Activated T-cell treated with anti-CD3 and anti-CD28 coated beads, Interleukin-2, amount 50 U/mL, for 72 hours (primary cell): ENCODE measurements around the gene CAMTA1. TPM values are rescaled to one million over a fixed set of nuclear protein-coding genes. Genes with fewer than 3 reads are reported as not detected.

ENCODE experiments used
- ATAC-seq, 2 donors: fragments of 150-1000 bp; cut with Tn5 transposase; replicated peaks in 1 of 2; 2 replicates each; pipeline ENCODE4 v1.10.0; 2021; ENCODE audit warnings: moderate library complexity in 2 of 2, mild to moderate bottlenecking in 1 of 2
- DNase-seq, 2 donors: peaks; one replicate each; pipeline ENCODE4 v3.0.0; 2021 to 2022; ENCODE audit warnings: mixed read lengths in 1 of 2
- H3K27ac Mint-ChIP-seq: one replicate; pipeline ENCODE4 v1.8.0; 2022; ENCODE audit warnings: mild to moderate bottlenecking, moderate library complexity, mixed read lengths
- H3K27me3 Mint-ChIP-seq: one replicate; pipeline ENCODE4 v1.8.0; 2022; ENCODE audit warnings: low read depth, mixed read lengths
- H3K36me3 Mint-ChIP-seq, 2 donors: one replicate each; pipeline ENCODE4 v1.8.0; 2022; ENCODE audit warnings: mixed read lengths in 2 of 2, mild to moderate bottlenecking in 1 of 2; ENCODE audit not compliant: insufficient read depth in 2 of 2
- H3K4me1 Mint-ChIP-seq: one replicate; pipeline ENCODE4 v1.8.0; 2022; ENCODE audit warnings: low read depth, mixed read lengths
- H3K4me3 Mint-ChIP-seq, 2 donors: one replicate each; pipeline ENCODE4 v1.8.0; 2022; ENCODE audit warnings: mild to moderate bottlenecking in 2 of 2, mixed read lengths in 2 of 2, moderate library complexity in 2 of 2
- H3K9me3 Mint-ChIP-seq, 2 donors: one replicate each; pipeline ENCODE4 v1.8.0; 2022; ENCODE audit warnings: mixed read lengths in 2 of 2
- total RNA-seq, 2 donors: library from RNA; stranded (reverse); gene quantifications; one replicate each; pipeline ENCODE4 v1.2.3, GENCODE V29; 2022

Gene CAMTA1
- total RNA-seq, 2 donors from 2014 or later = 47.8 to 63.3 TPM

DNA sequence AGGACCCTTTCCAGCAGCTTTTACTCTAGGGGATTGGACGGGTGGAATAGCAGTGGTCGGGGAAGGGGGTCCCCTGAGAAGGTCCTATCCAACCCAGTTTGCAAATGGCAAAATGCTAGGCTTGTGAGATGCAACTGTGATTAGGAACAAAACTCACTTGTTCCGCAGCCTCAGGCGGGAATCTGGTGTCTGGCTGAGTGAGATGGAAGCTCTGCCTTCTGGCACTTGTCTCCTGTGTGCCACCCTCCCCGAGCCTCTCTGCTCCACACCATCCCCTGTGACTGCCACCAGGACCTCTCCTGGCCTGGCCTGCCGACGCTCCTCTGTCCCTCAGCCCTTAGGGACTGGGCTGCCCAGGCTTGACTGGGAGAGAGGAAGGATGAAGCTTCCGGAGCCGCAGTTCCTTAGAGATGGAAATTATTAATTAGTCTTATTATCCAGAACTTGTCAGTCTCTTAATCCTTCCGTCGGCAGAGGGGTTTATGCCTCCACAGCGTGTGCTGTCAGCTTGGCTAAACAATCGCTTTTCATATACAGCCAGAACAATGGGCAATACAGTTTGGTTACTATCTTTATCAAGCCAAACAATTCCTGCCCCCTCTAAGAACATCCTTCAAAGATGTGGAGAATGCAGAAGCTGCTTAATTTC, 693.0 kb downstream of the CAMTA1 start:
- DNase-seq = no peak
- H3K4me3 Mint-ChIP-seq = no peak overlapping the region
- H3K27ac Mint-ChIP-seq = no peak overlapping the region
- H3K4me1 Mint-ChIP-seq = no peaks in the 10 kb centered on the region
- no peak for ATAC-seq
- H3K9me3 Mint-ChIP-seq = no peaks in the 10 kb centered on the region
- H3K36me3 Mint-ChIP-seq = no peaks in the 10 kb centered on the region
- H3K27me3 Mint-ChIP-seq = no peaks in the 10 kb centered on the region

DNA sequence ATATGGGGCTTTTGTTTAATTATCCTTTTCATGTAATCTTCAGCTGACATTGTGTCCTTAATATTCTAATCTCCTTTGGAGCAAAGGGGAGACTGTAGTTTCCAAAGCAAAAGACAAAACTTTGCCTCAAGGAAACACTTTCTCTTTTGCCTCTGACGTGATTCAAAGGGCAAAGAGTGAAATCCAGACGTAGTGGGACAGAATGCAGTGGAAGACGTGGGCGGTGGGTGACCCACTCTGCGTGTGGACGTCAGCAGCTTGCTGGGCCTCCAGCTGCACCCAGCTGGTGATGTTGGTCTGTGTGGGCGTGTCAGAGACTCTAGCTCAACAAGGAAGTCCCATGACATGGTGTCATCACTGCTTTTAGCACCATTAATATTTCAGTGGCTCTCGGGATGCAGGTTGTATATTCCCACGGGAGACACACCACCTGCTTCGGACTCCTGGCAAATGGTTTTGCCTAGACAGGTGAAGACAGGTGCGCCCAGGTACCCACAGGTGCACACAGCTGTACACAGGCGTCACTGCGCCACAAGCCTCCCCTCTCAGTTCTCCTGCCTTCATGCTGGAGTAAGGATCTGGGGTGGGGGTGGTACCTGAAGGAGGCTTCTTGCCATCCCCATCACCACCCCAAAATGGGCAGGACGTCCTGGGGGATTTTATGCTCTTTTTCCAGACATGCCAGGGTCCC, 693.7 kb downstream of the CAMTA1 start:
- Mint-ChIP-seq H3K4me3 (no peak overlapping the region), H3K36me3 (no peaks in the 10 kb centered on the region), H3K9me3 (no peaks in the 10 kb centered on the region), H3K27ac (no peak overlapping the region), H3K4me1 (no peaks in the 10 kb centered on the region), H3K27me3 (no peaks in the 10 kb centered on the region)
- peak in 1 of 2 donors; percentile 74 for ATAC-seq
- peak in 1 of 2 donors; percentile 39 for DNase-seq

- Mint-ChIP-seq H3K9me3 (no peaks in the 10 kb centered on the region), H3K36me3 (no peaks in the 10 kb centered on the region), H3K27ac (no peak overlapping the region), H3K4me1 (no peaks in the 10 kb centered on the region), H3K27me3 (no peaks in the 10 kb centered on the region), H3K4me3 (no peak overlapping the region)
- DNase-seq = no peak
- ATAC-seq = no peak
These were observed 694.3 kb downstream of the CAMTA1 start for GRCh38 chr1:7479571-7479970.

DNA sequence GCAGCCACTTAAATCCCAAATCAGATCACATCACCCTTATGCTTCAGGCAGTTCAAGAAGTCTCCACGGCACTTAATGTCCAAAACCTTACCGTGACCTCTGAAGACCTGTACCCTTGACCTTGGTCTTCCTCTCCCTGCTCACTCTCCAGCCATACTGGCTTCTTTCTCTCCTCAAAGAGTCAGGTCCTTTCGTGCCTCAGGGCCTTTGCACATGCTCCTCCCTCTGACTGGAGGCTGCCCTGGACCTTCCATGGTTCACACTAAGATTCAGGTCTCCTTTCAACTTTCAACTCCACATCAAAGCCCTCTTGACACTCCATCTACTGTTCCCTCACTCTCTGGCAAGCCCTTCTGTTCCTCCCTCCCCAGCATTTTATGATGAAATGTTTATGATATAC, 695.9 kb downstream of the CAMTA1 start:
- Mint-ChIP-seq H3K27ac (no peak overlapping the region), H3K9me3 (no peaks in the 10 kb centered on the region), H3K27me3 (no peaks in the 10 kb centered on the region), H3K36me3 (no peaks in the 10 kb centered on the region), H3K4me3 (no peak overlapping the region), H3K4me1 (no peaks in the 10 kb centered on the region)
- ATAC-seq = no peak
- DNase-seq = no peak

DNA sequence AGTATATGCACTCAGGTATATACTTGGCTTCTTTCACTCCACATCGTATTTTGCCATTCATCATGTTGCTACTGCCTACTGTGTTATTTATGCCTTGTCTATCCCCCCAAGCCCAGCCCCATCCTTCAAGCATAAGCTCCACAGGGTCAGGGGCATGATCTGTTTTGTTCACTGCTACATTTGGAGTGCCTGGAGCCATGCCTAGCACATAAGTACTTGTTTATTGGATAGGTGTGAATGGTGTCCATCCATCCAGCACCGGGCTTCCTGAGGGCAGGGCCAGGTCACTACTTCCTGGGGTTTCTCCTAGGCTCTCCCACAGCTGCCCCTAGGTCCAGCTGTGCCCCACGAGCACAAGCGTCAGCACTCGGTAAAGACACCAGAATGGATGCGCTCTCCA, 696.8 kb downstream of the CAMTA1 start:
- DNase-seq (no peak), ATAC-seq (no peak)
- Mint-ChIP-seq H3K4me3 (no peak overlapping the region), H3K27ac (no peak overlapping the region), H3K36me3 (no peaks in the 10 kb centered on the region), H3K4me1 (no peaks in the 10 kb centered on the region), H3K27me3 (no peaks in the 10 kb centered on the region), H3K9me3 (no peaks in the 10 kb centered on the region)

DNA sequence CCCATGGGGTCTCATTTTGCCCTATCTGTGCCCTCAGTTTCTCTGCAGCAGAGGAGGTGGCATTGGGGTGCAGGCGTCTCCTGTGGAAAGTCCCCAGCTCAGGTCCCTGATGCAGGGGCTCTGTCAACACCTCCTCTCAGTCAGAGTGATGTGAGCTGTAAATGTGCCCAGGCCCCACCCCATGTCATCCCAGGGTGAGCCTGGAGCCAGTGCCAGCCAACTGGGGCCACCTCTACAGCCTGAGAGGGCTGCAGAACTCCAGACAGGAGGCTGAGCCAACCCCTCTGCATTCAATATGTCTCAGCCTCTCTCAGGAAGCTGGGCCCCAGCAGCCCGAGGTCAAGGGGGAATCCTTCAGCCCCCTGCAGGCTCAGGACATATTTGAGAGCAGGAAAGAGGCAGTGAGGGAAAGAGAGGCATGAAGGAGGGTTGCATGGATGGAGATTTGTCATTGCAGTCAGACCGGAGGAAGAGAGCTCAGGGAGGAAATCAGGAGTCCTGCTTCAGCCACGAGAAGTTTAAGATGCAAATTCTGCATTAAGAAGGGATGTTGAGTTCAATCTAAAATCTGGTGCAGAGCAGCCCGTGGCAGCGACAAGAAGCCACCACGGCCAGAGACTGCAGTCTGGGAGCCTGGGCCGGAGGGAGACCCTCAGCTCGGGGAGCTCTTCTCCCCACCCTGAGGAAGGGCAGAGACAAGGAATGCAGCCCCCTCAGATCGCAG, 697.7 kb downstream of the CAMTA1 start:
- DNase-seq = no peak
- Mint-ChIP-seq H3K36me3 (no peaks in the 10 kb centered on the region), H3K27me3 (no peaks in the 10 kb centered on the region), H3K27ac (no peak overlapping the region), H3K9me3 (no peaks in the 10 kb centered on the region), H3K4me3 (no peak overlapping the region), H3K4me1 (no peaks in the 10 kb centered on the region)
- ATAC-seq = no peak

DNA sequence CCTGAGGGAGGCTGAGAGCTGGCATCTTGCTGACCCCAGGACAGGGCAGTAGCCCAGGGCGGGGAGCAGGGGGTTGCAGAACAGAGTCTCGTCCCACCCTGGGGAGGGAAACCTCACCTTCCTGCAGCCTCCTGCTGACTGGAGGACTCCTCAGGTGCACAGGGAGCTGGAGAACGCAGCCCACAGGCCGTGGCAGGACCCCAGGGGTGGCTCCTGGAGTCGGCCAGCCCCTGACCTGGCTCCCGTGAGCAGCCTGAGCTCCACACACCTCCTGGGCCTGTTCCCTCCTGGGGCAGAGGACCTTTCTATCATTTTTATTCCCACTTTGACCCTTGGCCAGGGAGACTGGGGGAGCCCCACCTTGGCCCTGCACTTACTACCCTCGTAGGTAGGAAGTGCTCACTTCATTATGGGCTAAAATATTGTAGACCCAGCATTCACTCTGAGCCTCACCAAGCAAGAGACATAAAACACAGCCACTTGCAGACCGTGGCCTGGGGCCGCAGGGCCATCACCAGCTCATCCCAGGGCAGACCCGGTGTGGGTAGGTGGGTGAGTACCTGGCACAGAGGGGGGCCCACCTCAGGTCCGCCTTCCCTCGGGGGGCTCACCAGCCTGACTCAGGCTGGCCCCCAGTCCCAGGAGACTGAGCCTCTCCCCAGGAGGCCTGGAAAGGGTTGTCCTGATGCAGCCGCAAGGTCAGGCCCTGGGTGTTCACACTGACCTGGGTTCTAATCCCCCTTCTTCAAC, 698.6 kb downstream of the CAMTA1 start:
- ATAC-seq (no peak), DNase-seq (no peak)
- no peak overlapping the region for H3K27ac Mint-ChIP-seq
- no peaks in the 10 kb centered on the region for H3K9me3 Mint-ChIP-seq
- no peak overlapping the region for H3K4me3 Mint-ChIP-seq
- H3K4me1 Mint-ChIP-seq = no peaks in the 10 kb centered on the region
- H3K27me3 Mint-ChIP-seq = no peaks in the 10 kb centered on the region
- no peaks in the 10 kb centered on the region for H3K36me3 Mint-ChIP-seq

DNA sequence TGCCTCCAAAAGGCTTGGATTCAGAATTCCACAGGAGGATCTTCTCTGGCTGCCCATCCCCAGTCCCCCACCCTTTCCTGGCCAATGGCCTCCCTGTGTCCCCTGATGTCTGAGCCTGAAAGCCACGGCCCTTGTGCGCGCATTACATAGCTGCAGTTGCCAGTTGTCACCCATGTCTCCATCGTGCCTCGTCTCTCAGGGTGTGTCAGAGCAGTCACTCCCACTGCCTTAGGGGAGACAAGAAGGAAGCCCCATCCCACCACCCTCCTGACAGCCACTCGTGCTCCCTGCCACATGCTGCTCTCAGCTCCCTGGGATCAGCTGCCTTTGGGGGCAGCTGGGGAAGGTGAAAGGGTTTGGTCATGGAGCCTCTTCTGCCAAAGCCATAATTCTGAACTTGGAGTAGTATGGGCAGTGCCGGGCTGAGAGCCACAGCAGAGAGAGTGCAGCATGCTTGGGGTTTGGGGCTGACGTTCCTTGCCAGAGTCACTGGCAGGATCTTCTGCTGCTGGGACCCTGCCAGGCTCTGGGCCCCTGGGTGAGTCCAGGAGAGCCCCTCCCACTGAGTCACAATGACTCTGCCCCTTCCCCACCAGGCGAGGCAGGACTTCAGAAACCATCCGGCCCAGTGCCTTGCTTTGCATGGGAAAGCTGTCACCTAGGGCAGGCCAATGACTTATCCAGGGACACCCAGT, 700.0 kb downstream of the CAMTA1 start:
- ATAC-seq (no peak), DNase-seq (no peak)
- no peak overlapping the region for H3K4me3 Mint-ChIP-seq
- H3K27me3 Mint-ChIP-seq = no peaks in the 10 kb centered on the region
- no peaks in the 10 kb centered on the region for H3K36me3 Mint-ChIP-seq
- H3K27ac Mint-ChIP-seq = no peak overlapping the region
- H3K9me3 Mint-ChIP-seq = no peaks in the 10 kb centered on the region
- H3K4me1 Mint-ChIP-seq = no peaks in the 10 kb centered on the region

GRCh38 chr1:7485826-7486225, 700.6 kb downstream of the CAMTA1 start:
- H3K27me3 Mint-ChIP-seq = no peaks in the 10 kb centered on the region
- no peaks in the 10 kb centered on the region for H3K36me3 Mint-ChIP-seq
- DNase-seq = no peak
- no peaks in the 10 kb centered on the region for H3K4me1 Mint-ChIP-seq
- ATAC-seq = no peak
- H3K4me3 Mint-ChIP-seq = no peak overlapping the region
- H3K27ac Mint-ChIP-seq = no peak overlapping the region
- no peaks in the 10 kb centered on the region for H3K9me3 Mint-ChIP-seq

- no peak overlapping the region for H3K27ac Mint-ChIP-seq
- H3K27me3 Mint-ChIP-seq = peaks cover 4% of the 10 kb centered on the region
These were observed 702.7 kb downstream of the CAMTA1 start for GRCh38 chr1:7487766-7488474.

GRCh38 chr1:7488475-7488842, 703.2 kb downstream of the CAMTA1 start:
- ATAC-seq (no peak), DNase-seq (no peak)
- Mint-ChIP-seq H3K9me3 (peaks cover 9 to 10% of the 10 kb centered on the region in 2 donors), H3K36me3 (no peaks in the 10 kb centered on the region), H3K27me3 (peaks cover 9% of the 10 kb centered on the region), H3K4me1 (no peaks in the 10 kb centered on the region), H3K4me3 (no peak overlapping the region), H3K27ac (no peak overlapping the region)

More at GRCh38 chr1:7487766-7488474, 702.7 kb downstream of the CAMTA1 start:
- Mint-ChIP-seq H3K4me3 (no peak overlapping the region), H3K4me1 (no peaks in the 10 kb centered on the region), H3K9me3 (peaks cover 4 to 5% of the 10 kb centered on the region in 2 donors), H3K36me3 (no peaks in the 10 kb centered on the region)
- no peak for DNase-seq
- ATAC-seq = no peak

- ATAC-seq (no peak), DNase-seq (no peak)
- no peaks in the 10 kb centered on the region for H3K4me1 Mint-ChIP-seq
- H3K4me3 Mint-ChIP-seq = no peak overlapping the region
- no peaks in the 10 kb centered on the region for H3K36me3 Mint-ChIP-seq
- peaks cover 9% of the 10 kb centered on the region for H3K27me3 Mint-ChIP-seq
- peaks cover 9 to 11% of the 10 kb centered on the region in 2 donors for H3K9me3 Mint-ChIP-seq
- no peak overlapping the region for H3K27ac Mint-ChIP-seq
These were observed 704.3 kb downstream of the CAMTA1 start for GRCh38 chr1:7489586-7489985.
